H9 (cell line): ENCODE results near the gene LRRC41. TPM values are rescaled to one million over a fixed set of nuclear protein-coding genes. Genes with fewer than 3 reads are reported as not detected.
"Not testable (repeated sequence)": the region's sequence is repeated elsewhere in the genome, so short reads cannot be mapped to it uniquely, and the experiment has no call there.

Experiments used
- DNase-seq: peaks from one replicate; pipeline ENCODE4 v3.0.0-alpha.2; 2017
- H2AFZ ChIP-seq: one replicate; pipeline ENCODE4 v1.6.1; 2013; ENCODE audit warnings: mild to moderate bottlenecking, low read length, control low read depth, moderate library complexity
- H2AK5ac ChIP-seq: 2 replicates; pipeline ENCODE4 v1.6.1; 2013; ENCODE audit warnings: low read length, control low read depth, mixed read lengths; ENCODE audit not compliant: insufficient read length
- H2BK120ac ChIP-seq: one replicate; pipeline ENCODE4 v1.6.1; 2013; ENCODE audit warnings: low read depth, mild to moderate bottlenecking, low read length, control low read depth, inconsistent platforms; ENCODE audit not compliant: poor library complexity, severe bottlenecking
- H2BK12ac ChIP-seq: 2 replicates; pipeline ENCODE4 v1.6.1; 2013; ENCODE audit warnings: low read length, control low read depth, mixed read lengths, low read depth; ENCODE audit not compliant: insufficient read length
- H2BK15ac ChIP-seq: 2 replicates; pipeline ENCODE4 v1.6.1; 2013; ENCODE audit warnings: low read depth, low read length, control low read depth
- H2BK20ac ChIP-seq: one replicate; pipeline ENCODE4 v1.6.1; 2013; ENCODE audit warnings: low read depth, mild to moderate bottlenecking, low read length, control low read depth, inconsistent platforms; ENCODE audit not compliant: poor library complexity, severe bottlenecking
- H2BK5ac ChIP-seq: 2 replicates; pipeline ENCODE4 v1.6.1; 2013; ENCODE audit warnings: low read length, control low read depth, mixed read lengths; ENCODE audit not compliant: insufficient read length
- H3K14ac ChIP-seq: 2 replicates; pipeline ENCODE4 v1.6.1; 2013; ENCODE audit warnings: low read length, control low read depth; ENCODE audit not compliant: insufficient read depth
- H3K18ac ChIP-seq: 2 replicates; pipeline ENCODE4 v1.6.1; 2013; ENCODE audit warnings: low read depth, mild to moderate bottlenecking, mixed read lengths, low read length, control low read depth; ENCODE audit not compliant: insufficient read length
- H3K23ac ChIP-seq: 2 replicates; pipeline ENCODE4 v1.6.1; 2013; ENCODE audit warnings: low read length, control low read depth, mixed read lengths, low read depth; ENCODE audit not compliant: insufficient read length
- H3K23me2 ChIP-seq: 2 replicates; pipeline ENCODE4 v1.6.1; 2013; ENCODE audit warnings: low read depth, mild to moderate bottlenecking, mixed read lengths, low read length, control low read depth; ENCODE audit not compliant: insufficient read length, poor library complexity, severe bottlenecking
- H3K27ac ChIP-seq: 2 replicates; pipeline ENCODE4 v1.5.1; 2013; ENCODE audit warnings: low read length, control low read depth, mixed read lengths, low read depth; ENCODE audit not compliant: insufficient read length
- H3K27me3 ChIP-seq: 2 replicates; pipeline ENCODE4 v1.6.1; 2013; ENCODE audit warnings: low read length, control low read depth, inconsistent platforms; ENCODE audit not compliant: insufficient read depth
- H3K4ac ChIP-seq: 2 replicates; pipeline ENCODE4 v1.6.1; 2013; ENCODE audit warnings: low read depth, mild to moderate bottlenecking, control low read depth, inconsistent platforms, low read length, moderate library complexity
- H3K4me1 ChIP-seq: 2 replicates; pipeline ENCODE4 v1.6.1; 2013; ENCODE audit warnings: low read length, control low read depth, inconsistent platforms; ENCODE audit not compliant: insufficient read depth
- H3K4me2 ChIP-seq: 2 replicates; pipeline ENCODE4 v1.6.1; 2013; ENCODE audit warnings: low read length, control low read depth, mixed read lengths; ENCODE audit not compliant: insufficient read length, insufficient read depth
- H3K56ac ChIP-seq: 2 replicates; pipeline ENCODE4 v1.6.1; 2013; ENCODE audit warnings: low read depth, mild to moderate bottlenecking, mixed read lengths, low read length, control low read depth; ENCODE audit not compliant: insufficient read length
- H3K79me1 ChIP-seq: 2 replicates; pipeline ENCODE4 v1.6.1; 2013; ENCODE audit warnings: low read depth, mild to moderate bottlenecking, moderate library complexity, low read length, control low read depth, inconsistent platforms; ENCODE audit not compliant: insufficient read depth, poor library complexity, severe bottlenecking
- H3K79me2 ChIP-seq: 2 replicates; pipeline ENCODE4 v1.6.1; 2013; ENCODE audit warnings: low read length, control low read depth, inconsistent platforms; ENCODE audit not compliant: insufficient read depth
- H3K9ac ChIP-seq: 2 replicates; pipeline ENCODE4 v1.6.1; 2013; ENCODE audit warnings: low read length, control low read depth, mixed read lengths; ENCODE audit not compliant: insufficient read length; ENCODE audit errors: extremely low read depth
- H3K9me3 ChIP-seq: one replicate; pipeline ENCODE4 v1.6.1; 2013; ENCODE audit warnings: low read depth, low read length, inconsistent platforms; ENCODE audit not compliant: control insufficient read depth
- H3T11ph ChIP-seq: one replicate; pipeline ENCODE4 v1.6.1; 2013; ENCODE audit warnings: mild to moderate bottlenecking, low read length, control low read depth, inconsistent platforms
- H4K20me1 ChIP-seq: one replicate; pipeline ENCODE4 v1.6.1; 2013; ENCODE audit not compliant: control insufficient read depth, insufficient read length, insufficient read depth
- H4K5ac ChIP-seq: 2 replicates; pipeline ENCODE4 v1.6.1; 2013; ENCODE audit warnings: low read depth, mild to moderate bottlenecking, mixed read lengths, low read length, control low read depth; ENCODE audit not compliant: insufficient read length
- H4K8ac ChIP-seq: replicated peaks from 2 replicates; pipeline ENCODE4 v1.6.1; 2013; ENCODE audit warnings: low read length, control low read depth, mixed read lengths, low read depth; ENCODE audit not compliant: insufficient read length
- H4K91ac ChIP-seq: 2 replicates; pipeline ENCODE4 v1.6.1; 2013; ENCODE audit warnings: low read depth, mild to moderate bottlenecking, moderate library complexity, mixed read lengths, low read length, control low read depth; ENCODE audit not compliant: insufficient read length
- H3K27ac Mint-ChIP-seq, 3 experiments: 2 replicates in 2 of 3; 3 replicates in 1 of 3; pipeline ENCODE4 v1.8.0; 2020 to 2021; ENCODE audit warnings: mixed read lengths in 3 of 3, mild to moderate bottlenecking in 1 of 3, moderate library complexity in 1 of 3
- H3K27me3 Mint-ChIP-seq: 2 replicates; pipeline ENCODE4 v1.8.0; 2021; ENCODE audit warnings: low read depth, mild to moderate bottlenecking, moderate library complexity, mixed read lengths
- H3K36me3 Mint-ChIP-seq, 3 experiments: 2 replicates in 2 of 3; 3 replicates in 1 of 3; pipeline ENCODE4 v1.8.0; 2020 to 2021; ENCODE audit warnings: low read depth in 3 of 3, mixed read lengths in 3 of 3; ENCODE audit not compliant: insufficient read depth in 1 of 3
- H3K4me1 Mint-ChIP-seq, 2 experiments: 2 replicates each; pipeline ENCODE4 v1.8.0; 2020; ENCODE audit warnings: mixed read lengths in 2 of 2
- H3K4me3 Mint-ChIP-seq, 2 experiments: 2 replicates in 1 of 2; 3 replicates in 1 of 2; pipeline ENCODE4 v1.8.0; 2020 to 2021; ENCODE audit warnings: mild to moderate bottlenecking in 2 of 2, mixed read lengths in 2 of 2, moderate library complexity in 1 of 2
- H3K9me3 Mint-ChIP-seq, 2 experiments: 2 replicates in 1 of 2; 3 replicates in 1 of 2; pipeline ENCODE4 v1.8.0; 2020; ENCODE audit warnings: mild to moderate bottlenecking in 2 of 2, mixed read lengths in 2 of 2, moderate library complexity in 1 of 2
- WGBS: extraction: QIAGEN DNeasy Blood & Tissue Kit; methylation state at CpG from one replicate; pipeline ENCODE4 v1.1.7; 2013; ENCODE audit warnings: missing lambda C conversion rate, low lambda C conversion rate, mixed read lengths; ENCODE audit not compliant: insufficient read length; ENCODE audit errors: extremely low coverage; 5-methylcytosine and 5-hydroxymethylcytosine counted together
- total RNA-seq: library from RNA; stranded (reverse); gene quantifications from 2 replicates; pipeline ENCODE4 v1.2.1, GENCODE V29; 2021

The LRRC41 gene
- total RNA-seq, 1 experiment from 2014 or later = 62.6 TPM

DNA sequence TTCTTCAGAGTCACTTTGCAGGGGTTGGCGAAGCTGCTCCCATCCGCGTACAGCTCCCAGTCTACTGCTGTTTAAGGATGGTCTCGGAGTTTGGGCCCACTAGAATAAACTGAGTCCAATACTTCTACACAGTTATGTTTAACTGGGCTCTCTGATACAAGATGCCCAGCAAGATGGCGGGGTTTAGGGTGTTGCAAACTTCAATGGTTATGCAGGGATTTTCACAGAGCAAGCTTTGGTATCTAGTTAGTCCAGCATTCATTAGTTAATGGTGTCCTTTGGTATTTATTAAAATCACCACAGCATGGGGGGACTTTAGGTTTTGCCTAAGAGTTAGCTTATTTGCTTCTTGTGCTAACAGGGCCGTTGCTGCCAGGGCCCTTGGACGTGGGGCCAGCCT lies 24.8 kb upstream of the LRRC41 start:
- H3K27ac Mint-ChIP-seq, H3K56ac ChIP-seq, H2AK5ac ChIP-seq, H3K4me2 ChIP-seq, H2BK15ac ChIP-seq, H3K36me3 Mint-ChIP-seq, H3K9ac ChIP-seq, H3K9me3 ChIP-seq, H3K23ac ChIP-seq, H2BK120ac ChIP-seq, H3K27me3 Mint-ChIP-seq, H3K23me2 ChIP-seq, H3K14ac ChIP-seq, H3K27me3 ChIP-seq, H3K4me1 ChIP-seq, H3K79me1 ChIP-seq, H3K27ac ChIP-seq, H3K18ac ChIP-seq, H3K79me2 ChIP-seq, H2BK20ac ChIP-seq, H2BK5ac ChIP-seq, H4K20me1 ChIP-seq, DNase-seq, H3K4ac ChIP-seq, H3K9me3 Mint-ChIP-seq, H3K4me3 Mint-ChIP-seq, H2AFZ ChIP-seq, H4K8ac ChIP-seq, H2BK12ac ChIP-seq, H4K5ac ChIP-seq, H4K91ac ChIP-seq, H3T11ph ChIP-seq: not testable (repeated sequence)
- H3K4me1 Mint-ChIP-seq = peaks cover 36 to 39% of the 10 kb centered on the region in 2 experiments
- no CpG with 5 or more reads among the region's 7 CpGs for WGBS

DNA sequence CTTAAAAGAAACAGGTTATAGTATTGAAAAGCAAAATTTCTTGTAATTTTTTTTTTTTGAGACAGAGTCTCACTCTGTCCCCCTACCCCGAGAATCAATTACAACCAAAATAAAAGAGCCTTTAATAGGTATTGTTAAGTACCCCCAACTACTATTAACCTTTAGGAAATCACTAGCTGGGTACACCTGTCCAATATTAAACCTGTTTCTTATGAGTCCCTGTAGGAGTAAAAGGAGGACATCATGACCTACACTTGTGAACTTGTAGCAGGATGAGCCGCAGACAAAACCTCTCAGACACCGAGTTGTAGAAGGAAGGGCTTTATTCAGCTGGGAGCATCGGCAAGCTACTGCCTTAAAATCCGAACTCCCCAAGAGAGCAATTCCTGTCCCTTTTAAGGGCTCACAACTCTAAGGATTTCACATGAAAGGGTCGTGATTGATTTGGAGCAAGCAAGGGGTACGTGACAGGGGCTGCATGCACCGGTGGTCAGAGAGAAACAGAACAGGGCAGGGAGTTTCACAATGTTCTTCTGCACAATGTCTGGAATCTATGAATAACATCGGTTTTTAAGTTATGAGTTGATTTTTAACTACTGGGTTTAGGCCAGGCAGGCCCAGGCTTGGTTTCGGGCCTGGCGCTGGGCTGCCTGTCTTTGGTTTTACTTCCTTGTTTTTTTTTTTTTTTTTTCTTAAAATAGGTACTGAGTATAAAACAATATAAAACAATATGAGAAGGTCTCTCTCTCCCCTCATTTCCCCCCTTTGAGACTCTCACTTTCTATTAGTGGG lies 22.1 kb upstream of the LRRC41 start:
- H4K8ac ChIP-seq, H3K9ac ChIP-seq, H3K9me3 ChIP-seq, H3T11ph ChIP-seq, H3K56ac ChIP-seq, H2BK15ac ChIP-seq, H4K20me1 ChIP-seq, H3K4ac ChIP-seq, H2BK120ac ChIP-seq, H3K79me1 ChIP-seq, DNase-seq, H4K91ac ChIP-seq, H2AK5ac ChIP-seq, H3K36me3 Mint-ChIP-seq, H3K27me3 Mint-ChIP-seq, H3K18ac ChIP-seq, H3K23ac ChIP-seq, H3K4me2 ChIP-seq, H4K5ac ChIP-seq, H3K27me3 ChIP-seq, H3K23me2 ChIP-seq, H2BK12ac ChIP-seq, H2BK5ac ChIP-seq, H3K14ac ChIP-seq, H3K4me1 ChIP-seq, H3K79me2 ChIP-seq, H2AFZ ChIP-seq, H3K27ac ChIP-seq, H3K9me3 Mint-ChIP-seq, H3K4me3 Mint-ChIP-seq, H2BK20ac ChIP-seq: not testable (repeated sequence)
- WGBS = no CpG with 5 or more reads among the region's 11 CpGs
- H3K4me1 Mint-ChIP-seq = peaks cover 33 to 34% of the 10 kb centered on the region in 2 experiments
- H3K27ac Mint-ChIP-seq = peak overlapping the region in 1 of 3 experiments; percentile 44; a peak in 1 of 7 replicates
